Osteoblast (primary cell): ENCODE results near the gene RBFOX2. TPM values are rescaled to one million over a fixed set of nuclear protein-coding genes. Genes with fewer than 3 reads are reported as not detected.

Experiments used
- DNase-seq: peaks from one replicate; pipeline ENCODE4 v3.0.0; 2011; ENCODE audit warnings: low spot score, mixed read lengths; ENCODE audit not compliant: insufficient read length; ENCODE audit errors: missing footprints
- H2AFZ ChIP-seq: 2 replicates; pipeline ENCODE4 v1.6.0; 2011; ENCODE audit warnings: mild to moderate bottlenecking, low read length
- H3K27ac ChIP-seq: 2 replicates; pipeline ENCODE4 v1.5.1; 2011; ENCODE audit warnings: mild to moderate bottlenecking, low read depth, low read length, moderate library complexity
- H3K27me3 ChIP-seq: 2 replicates; pipeline ENCODE4 v1.6.0; 2012; ENCODE audit warnings: mild to moderate bottlenecking, control low read depth, inconsistent platforms, low read length, moderate library complexity; ENCODE audit not compliant: insufficient read depth
- H3K36me3 ChIP-seq: 2 replicates; pipeline ENCODE4 v1.5.1; 2011; ENCODE audit warnings: mild to moderate bottlenecking, low read length, control low read depth, moderate library complexity; ENCODE audit not compliant: insufficient read depth
- H3K4me1 ChIP-seq: 2 replicates; pipeline ENCODE4 v1.5.1; 2011; ENCODE audit warnings: mild to moderate bottlenecking, low read length, control low read depth, moderate library complexity; ENCODE audit not compliant: insufficient read depth
- H3K4me2 ChIP-seq: 2 replicates; pipeline ENCODE4 v1.6.0; 2011; ENCODE audit warnings: mild to moderate bottlenecking, low read length; ENCODE audit not compliant: insufficient read depth
- H3K4me3 ChIP-seq: fragments of 200-600 bp; sonication (generic); 3 replicates; pipeline ENCODE4 v1.5.1; 2012; ENCODE audit warnings: mild to moderate bottlenecking, low read length, inconsistent platforms; ENCODE audit not compliant: insufficient read depth
- H3K79me2 ChIP-seq: 2 replicates; pipeline ENCODE4 v1.6.0; 2012; ENCODE audit warnings: mild to moderate bottlenecking, low read length, control low read depth, inconsistent platforms; ENCODE audit not compliant: insufficient read depth
- H3K9me3 ChIP-seq: 2 replicates; pipeline ENCODE4 v1.5.1; 2011; ENCODE audit warnings: low read depth, low read length, control low read depth
- H4K20me1 ChIP-seq: 2 replicates; pipeline ENCODE4 v1.6.0; 2012; ENCODE audit warnings: mild to moderate bottlenecking, low read length, control low read depth; ENCODE audit not compliant: insufficient read depth
- total RNA-seq: library from RNA; depleted of rRNA; stranded (reverse); fragments of >200 nt; gene quantifications from 2 replicates; pipeline ENCODE4 v1.2.3, GENCODE V29; 2012
- TF ChIP-seq, protein P1 (sequence below): IDR thresholded peaks from 2 replicates; pipeline ENCODE4 v1.5.1; 2011; ENCODE audit warnings: mild to moderate bottlenecking, low read depth, low read length, moderate library complexity; ENCODE audit errors: extremely low read depth

Gene RBFOX2
- total RNA-seq, 1 donor = 171 TPM

DNA sequence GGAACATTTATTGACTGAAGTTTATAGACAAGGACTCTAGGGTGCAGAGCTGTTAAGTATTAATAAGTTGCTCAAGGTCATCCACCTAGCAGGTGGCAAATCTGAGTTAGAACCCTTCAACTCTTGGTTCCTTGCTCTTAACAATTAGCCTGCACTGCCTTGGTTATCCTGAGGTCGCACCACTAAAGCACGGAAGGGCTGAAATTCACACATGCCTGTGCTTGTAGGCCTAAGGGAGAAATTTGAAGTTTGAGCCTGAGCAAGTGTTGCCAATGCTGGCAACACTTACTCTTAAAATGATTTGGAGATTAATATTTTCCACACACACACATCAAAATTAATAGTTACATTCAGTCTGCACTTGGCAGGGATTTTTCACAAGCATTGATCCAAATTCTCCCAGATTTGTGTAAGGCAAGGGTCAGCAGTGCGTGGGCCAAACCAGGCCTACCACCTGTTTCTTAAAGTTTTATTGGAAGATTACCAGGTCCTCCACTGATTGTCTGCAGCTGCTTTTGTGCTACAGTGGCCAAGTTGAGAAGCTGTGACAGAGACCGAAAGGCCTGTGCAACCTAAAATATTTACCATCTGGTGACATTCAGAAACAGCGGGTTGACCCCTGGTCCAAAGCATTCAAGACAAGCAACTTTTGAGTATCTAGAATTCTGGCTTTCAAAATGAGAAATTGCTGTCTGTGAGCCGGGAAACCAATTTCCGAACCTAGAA is 294.7 kb downstream of the RBFOX2 start:
- TF ChIP-seq, protein P1, sequence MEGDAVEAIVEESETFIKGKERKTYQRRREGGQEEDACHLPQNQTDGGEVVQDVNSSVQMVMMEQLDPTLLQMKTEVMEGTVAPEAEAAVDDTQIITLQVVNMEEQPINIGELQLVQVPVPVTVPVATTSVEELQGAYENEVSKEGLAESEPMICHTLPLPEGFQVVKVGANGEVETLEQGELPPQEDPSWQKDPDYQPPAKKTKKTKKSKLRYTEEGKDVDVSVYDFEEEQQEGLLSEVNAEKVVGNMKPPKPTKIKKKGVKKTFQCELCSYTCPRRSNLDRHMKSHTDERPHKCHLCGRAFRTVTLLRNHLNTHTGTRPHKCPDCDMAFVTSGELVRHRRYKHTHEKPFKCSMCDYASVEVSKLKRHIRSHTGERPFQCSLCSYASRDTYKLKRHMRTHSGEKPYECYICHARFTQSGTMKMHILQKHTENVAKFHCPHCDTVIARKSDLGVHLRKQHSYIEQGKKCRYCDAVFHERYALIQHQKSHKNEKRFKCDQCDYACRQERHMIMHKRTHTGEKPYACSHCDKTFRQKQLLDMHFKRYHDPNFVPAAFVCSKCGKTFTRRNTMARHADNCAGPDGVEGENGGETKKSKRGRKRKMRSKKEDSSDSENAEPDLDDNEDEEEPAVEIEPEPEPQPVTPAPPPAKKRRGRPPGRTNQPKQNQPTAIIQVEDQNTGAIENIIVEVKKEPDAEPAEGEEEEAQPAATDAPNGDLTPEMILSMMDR = no peak
- H2AFZ ChIP-seq = no peak overlapping the region
- no peak overlapping the region for H3K27ac ChIP-seq
- no peak for DNase-seq
- H3K36me3 ChIP-seq = peaks cover 20% of the 10 kb centered on the region
- H3K4me2 ChIP-seq = no peak overlapping the region
- H3K9me3 ChIP-seq = no peaks in the 10 kb centered on the region
- no peaks in the 10 kb centered on the region for H3K4me1 ChIP-seq
- H3K27me3 ChIP-seq = peaks cover 2% of the 10 kb centered on the region
- no peak overlapping the region for H3K4me3 ChIP-seq
- H4K20me1 ChIP-seq = no peaks in the 10 kb centered on the region
- H3K79me2 ChIP-seq = no peaks in the 10 kb centered on the region

GRCh38 chr22:35733036-35733435 is 295.6 kb downstream of the RBFOX2 start:
- no peak overlapping the region for H3K4me2 ChIP-seq
- H3K9me3 ChIP-seq = no peaks in the 10 kb centered on the region
- no peak overlapping the region for H3K27ac ChIP-seq
- H3K36me3 ChIP-seq = peaks cover 11% of the 10 kb centered on the region
- H4K20me1 ChIP-seq = no peaks in the 10 kb centered on the region
- no peak overlapping the region for H2AFZ ChIP-seq
- DNase-seq = no peak
- no peak overlapping the region for H3K4me3 ChIP-seq
- TF ChIP-seq, protein P1 = no peak
- H3K79me2 ChIP-seq = no peaks in the 10 kb centered on the region
- H3K4me1 ChIP-seq = no peaks in the 10 kb centered on the region
- peaks cover 2% of the 10 kb centered on the region for H3K27me3 ChIP-seq

GRCh38 chr22:35732116-35732515 is 296.5 kb downstream of the RBFOX2 start:
- TF ChIP-seq, protein P1 = no peak
- DNase-seq = no peak
- H3K4me3 ChIP-seq = no peak overlapping the region
- H3K27ac ChIP-seq = no peak overlapping the region
- H3K27me3 ChIP-seq = peaks cover 2% of the 10 kb centered on the region
- H3K36me3 ChIP-seq = peaks cover 5% of the 10 kb centered on the region
- H3K79me2 ChIP-seq = no peaks in the 10 kb centered on the region
- H3K9me3 ChIP-seq = no peaks in the 10 kb centered on the region
- no peak overlapping the region for H3K4me2 ChIP-seq
- no peaks in the 10 kb centered on the region for H3K4me1 ChIP-seq
- no peak overlapping the region for H2AFZ ChIP-seq
- no peaks in the 10 kb centered on the region for H4K20me1 ChIP-seq

GRCh38 chr22:35731321-35731720 is 297.3 kb downstream of the RBFOX2 start:
- Histone ChIP-seq H3K4me1 (no peaks in the 10 kb centered on the region), H3K79me2 (no peaks in the 10 kb centered on the region), H4K20me1 (no peaks in the 10 kb centered on the region), H2AFZ (no peak overlapping the region), H3K4me2 (no peak overlapping the region), H3K27me3 (peaks cover 2% of the 10 kb centered on the region), H3K27ac (no peak overlapping the region), H3K4me3 (no peak overlapping the region), H3K9me3 (no peaks in the 10 kb centered on the region), H3K36me3 (peaks cover 5% of the 10 kb centered on the region)
- no peak for DNase-seq
- TF ChIP-seq, protein P1 = no peak
